Measurements from ENCODE around the gene IGFL1. TPM values are rescaled to one million over a fixed set of nuclear protein-coding genes. Genes with fewer than 3 reads are reported as not detected.

The IGFL1 gene
- total RNA-seq, 1 donor from 2014 or later, result not detected

DNA sequence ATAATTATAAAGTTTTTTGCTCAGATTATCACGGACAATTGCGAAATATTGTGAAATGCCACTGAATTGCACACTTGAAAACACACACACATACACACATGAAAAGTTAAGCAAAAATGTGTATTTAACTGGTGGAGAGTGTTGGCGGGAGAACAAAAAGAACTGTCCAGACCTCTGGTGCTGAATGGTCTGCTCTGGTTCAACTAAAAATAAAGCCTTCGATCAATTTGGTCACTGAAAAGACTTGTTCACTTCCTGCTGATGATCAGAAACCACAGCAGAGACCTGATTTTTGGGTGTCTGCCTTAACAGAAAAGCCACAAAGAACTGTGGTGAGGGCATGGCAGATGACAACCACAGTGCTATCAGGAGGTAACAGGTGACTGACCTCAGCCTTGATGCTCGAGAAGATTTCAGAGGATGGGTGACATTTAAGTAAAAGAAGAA, 4.0 kb upstream of the IGFL1 start:
- no peaks in the 10 kb centered on the region for H3K4me1 ChIP-seq (ENCODE audit: insufficient read depth, low read length)
- Mint-ChIP-seq H3K27ac (ENCODE audit: unreplicated experiment) (no peak overlapping the region), H3K27me3 (ENCODE audit: low read depth, unreplicated experiment) (peaks cover 58% of the 10 kb centered on the region), H3K4me1 (ENCODE audit: low read depth, unreplicated experiment) (peaks cover 9% of the 10 kb centered on the region), H3K36me3 (ENCODE audit: low read depth, unreplicated experiment) (no peaks in the 10 kb centered on the region), H3K4me3 (ENCODE audit: unreplicated experiment) (no peak overlapping the region), H3K9me3 (ENCODE audit: unreplicated experiment) (peaks cover 2% of the 10 kb centered on the region)
- peaks cover 7% of the 10 kb centered on the region for H4K20me1 ChIP-seq (ENCODE audit: insufficient read depth, low read length)
- H3K36me3 ChIP-seq (ENCODE audit: insufficient read depth, low read length), result no peaks in the 10 kb centered on the region
- TF ChIP-seq, protein P1, sequence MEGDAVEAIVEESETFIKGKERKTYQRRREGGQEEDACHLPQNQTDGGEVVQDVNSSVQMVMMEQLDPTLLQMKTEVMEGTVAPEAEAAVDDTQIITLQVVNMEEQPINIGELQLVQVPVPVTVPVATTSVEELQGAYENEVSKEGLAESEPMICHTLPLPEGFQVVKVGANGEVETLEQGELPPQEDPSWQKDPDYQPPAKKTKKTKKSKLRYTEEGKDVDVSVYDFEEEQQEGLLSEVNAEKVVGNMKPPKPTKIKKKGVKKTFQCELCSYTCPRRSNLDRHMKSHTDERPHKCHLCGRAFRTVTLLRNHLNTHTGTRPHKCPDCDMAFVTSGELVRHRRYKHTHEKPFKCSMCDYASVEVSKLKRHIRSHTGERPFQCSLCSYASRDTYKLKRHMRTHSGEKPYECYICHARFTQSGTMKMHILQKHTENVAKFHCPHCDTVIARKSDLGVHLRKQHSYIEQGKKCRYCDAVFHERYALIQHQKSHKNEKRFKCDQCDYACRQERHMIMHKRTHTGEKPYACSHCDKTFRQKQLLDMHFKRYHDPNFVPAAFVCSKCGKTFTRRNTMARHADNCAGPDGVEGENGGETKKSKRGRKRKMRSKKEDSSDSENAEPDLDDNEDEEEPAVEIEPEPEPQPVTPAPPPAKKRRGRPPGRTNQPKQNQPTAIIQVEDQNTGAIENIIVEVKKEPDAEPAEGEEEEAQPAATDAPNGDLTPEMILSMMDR (IDR thresholded peaks at IDR 0.05; ENCODE audit: insufficient read depth, low read depth, low read length), result no peak
- no peak for TF ChIP-seq EZH2 (IDR thresholded peaks at IDR 0.05; ENCODE audit: insufficient read depth, low read length)
- no peak overlapping the region for H2AFZ ChIP-seq (ENCODE audit: low read depth, low read length)
- FAIRE-seq (no peak), DNase-seq (ENCODE audit: low read depth) (peak; percentile 10)
- H3K4me3 ChIP-seq (ENCODE audit: insufficient read depth, low read depth, low read length), result no peak overlapping the region
- H3K79me2 ChIP-seq (ENCODE audit: insufficient read depth, low read length), result no peaks in the 10 kb centered on the region
- H3K9me3 ChIP-seq (ENCODE audit: insufficient read depth, low read depth, low read length), result no peaks in the 10 kb centered on the region
- H3K4me2 ChIP-seq (ENCODE audit: low read length), result no peak overlapping the region
- H3K27me3 ChIP-seq (ENCODE audit: insufficient read depth, low read length), result peaks cover 62% of the 10 kb centered on the region
- no peak overlapping the region for H3K9ac ChIP-seq (ENCODE audit: low read length)
- no peak overlapping the region for H3K27ac ChIP-seq (ENCODE audit: low read depth, low read length)

DNA sequence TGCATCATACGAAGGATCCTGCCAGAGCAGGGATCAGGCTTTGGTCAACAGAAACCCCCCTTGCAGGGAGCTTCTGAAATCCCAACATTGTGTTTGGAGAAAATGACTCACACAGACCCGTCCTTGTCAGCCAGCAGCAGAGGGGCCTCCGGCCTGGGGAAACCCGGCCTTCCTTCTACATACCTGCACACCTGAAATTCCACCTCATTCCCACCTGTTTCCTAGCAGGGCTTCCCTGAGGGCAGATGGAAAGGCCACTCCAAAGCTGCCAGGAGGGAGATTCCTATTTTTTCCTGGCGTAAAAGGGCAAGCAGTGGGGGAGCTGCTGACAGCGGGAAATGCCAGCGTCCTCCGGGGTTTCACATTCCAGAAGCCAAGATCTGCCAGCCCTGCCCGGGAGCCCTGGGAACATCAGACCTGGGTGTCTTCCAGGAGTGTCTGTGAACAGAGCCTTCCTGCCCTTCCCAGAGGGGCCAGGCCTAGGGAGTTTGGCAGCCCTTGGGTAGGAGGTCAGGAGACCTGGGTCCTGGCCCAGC, 3.0 kb upstream of the IGFL1 start:
- FAIRE-seq (no peak), DNase-seq (ENCODE audit: low read depth) (no peak)
- Histone ChIP-seq H3K36me3 (ENCODE audit: insufficient read depth, low read length) (no peaks in the 10 kb centered on the region), H3K27ac (ENCODE audit: low read depth, low read length) (no peak overlapping the region), H3K4me1 (ENCODE audit: insufficient read depth, low read length) (no peaks in the 10 kb centered on the region), H2AFZ (ENCODE audit: low read depth, low read length) (no peak overlapping the region), H3K9me3 (ENCODE audit: insufficient read depth, low read depth, low read length) (no peaks in the 10 kb centered on the region), H3K4me3 (ENCODE audit: insufficient read depth, low read depth, low read length) (no peak overlapping the region), H3K9ac (ENCODE audit: low read length) (no peak overlapping the region), H4K20me1 (ENCODE audit: insufficient read depth, low read length) (peaks cover 7% of the 10 kb centered on the region), H3K4me2 (ENCODE audit: low read length) (no peak overlapping the region), H3K27me3 (ENCODE audit: insufficient read depth, low read length) (peaks cover 62% of the 10 kb centered on the region), H3K79me2 (ENCODE audit: insufficient read depth, low read length) (no peaks in the 10 kb centered on the region)
- Mint-ChIP-seq H3K27ac (ENCODE audit: unreplicated experiment) (no peak overlapping the region), H3K4me1 (ENCODE audit: low read depth, unreplicated experiment) (peaks cover 9% of the 10 kb centered on the region), H3K27me3 (ENCODE audit: low read depth, unreplicated experiment) (peaks cover 61% of the 10 kb centered on the region), H3K9me3 (ENCODE audit: unreplicated experiment) (peaks cover 2% of the 10 kb centered on the region), H3K4me3 (ENCODE audit: unreplicated experiment) (no peak overlapping the region), H3K36me3 (ENCODE audit: low read depth, unreplicated experiment) (no peaks in the 10 kb centered on the region)
- TF ChIP-seq EZH2 (IDR thresholded peaks at IDR 0.05; ENCODE audit: insufficient read depth, low read length), result no peak
- TF ChIP-seq, protein P1 (IDR thresholded peaks at IDR 0.05; ENCODE audit: insufficient read depth, low read depth, low read length), result no peak

DNA sequence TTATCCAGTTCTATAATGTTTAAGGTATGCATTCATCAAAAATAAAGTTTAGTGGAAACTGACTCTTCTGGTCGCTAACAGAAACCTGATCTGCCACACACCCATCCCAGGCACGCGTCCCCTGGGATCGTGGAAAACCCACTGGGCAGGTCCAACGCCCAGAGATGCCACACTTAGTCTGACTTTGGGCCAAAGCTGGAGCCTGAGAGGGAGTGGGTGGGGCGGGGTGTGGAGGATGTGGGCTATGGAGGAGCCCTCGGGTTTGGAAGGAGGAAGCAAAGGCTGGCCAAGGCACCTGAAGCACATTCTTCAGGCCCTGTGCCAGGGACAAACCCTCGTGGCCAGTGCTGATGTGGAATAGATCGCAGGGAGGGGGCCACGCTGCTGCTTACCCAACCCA, 2.5 kb downstream of the IGFL1 start:
- TF ChIP-seq, protein P1 (IDR thresholded peaks at IDR 0.05; ENCODE audit: insufficient read depth, low read depth, low read length), result no peak
- TF ChIP-seq EZH2 (IDR thresholded peaks at IDR 0.05; ENCODE audit: insufficient read depth, low read length), result no peak
- Histone ChIP-seq H3K27ac (ENCODE audit: low read depth, low read length) (no peak overlapping the region), H2AFZ (ENCODE audit: low read depth, low read length) (no peak overlapping the region), H3K79me2 (ENCODE audit: insufficient read depth, low read length) (no peaks in the 10 kb centered on the region), H3K4me2 (ENCODE audit: low read length) (no peak overlapping the region), H4K20me1 (ENCODE audit: insufficient read depth, low read length) (no peaks in the 10 kb centered on the region), H3K4me3 (ENCODE audit: insufficient read depth, low read depth, low read length) (no peak overlapping the region), H3K9ac (ENCODE audit: low read length) (no peak overlapping the region), H3K9me3 (ENCODE audit: insufficient read depth, low read depth, low read length) (no peaks in the 10 kb centered on the region), H3K36me3 (ENCODE audit: insufficient read depth, low read length) (no peaks in the 10 kb centered on the region), H3K4me1 (ENCODE audit: insufficient read depth, low read length) (no peaks in the 10 kb centered on the region), H3K27me3 (ENCODE audit: insufficient read depth, low read length) (peaks cover 53% of the 10 kb centered on the region)
- no peak for FAIRE-seq
- Mint-ChIP-seq H3K4me1 (ENCODE audit: low read depth, unreplicated experiment) (no peaks in the 10 kb centered on the region), H3K36me3 (ENCODE audit: low read depth, unreplicated experiment) (no peaks in the 10 kb centered on the region), H3K9me3 (ENCODE audit: unreplicated experiment) (no peaks in the 10 kb centered on the region), H3K27ac (ENCODE audit: unreplicated experiment) (no peak overlapping the region), H3K27me3 (ENCODE audit: low read depth, unreplicated experiment) (peaks cover 71% of the 10 kb centered on the region), H3K4me3 (ENCODE audit: unreplicated experiment) (no peak overlapping the region)
- no peak for DNase-seq (ENCODE audit: low read depth)

All from astrocyte (in vitro differentiated cells and primary cell).